Fibroblast of the conjunctiva (primary cell): ENCODE results near the gene CALCB.

Experiments
- DNase-seq: peaks from one replicate; pipeline ENCODE4 v3.0.0-alpha.2; 2010; ENCODE audit warnings: low read depth

Gene CALCB

DNA sequence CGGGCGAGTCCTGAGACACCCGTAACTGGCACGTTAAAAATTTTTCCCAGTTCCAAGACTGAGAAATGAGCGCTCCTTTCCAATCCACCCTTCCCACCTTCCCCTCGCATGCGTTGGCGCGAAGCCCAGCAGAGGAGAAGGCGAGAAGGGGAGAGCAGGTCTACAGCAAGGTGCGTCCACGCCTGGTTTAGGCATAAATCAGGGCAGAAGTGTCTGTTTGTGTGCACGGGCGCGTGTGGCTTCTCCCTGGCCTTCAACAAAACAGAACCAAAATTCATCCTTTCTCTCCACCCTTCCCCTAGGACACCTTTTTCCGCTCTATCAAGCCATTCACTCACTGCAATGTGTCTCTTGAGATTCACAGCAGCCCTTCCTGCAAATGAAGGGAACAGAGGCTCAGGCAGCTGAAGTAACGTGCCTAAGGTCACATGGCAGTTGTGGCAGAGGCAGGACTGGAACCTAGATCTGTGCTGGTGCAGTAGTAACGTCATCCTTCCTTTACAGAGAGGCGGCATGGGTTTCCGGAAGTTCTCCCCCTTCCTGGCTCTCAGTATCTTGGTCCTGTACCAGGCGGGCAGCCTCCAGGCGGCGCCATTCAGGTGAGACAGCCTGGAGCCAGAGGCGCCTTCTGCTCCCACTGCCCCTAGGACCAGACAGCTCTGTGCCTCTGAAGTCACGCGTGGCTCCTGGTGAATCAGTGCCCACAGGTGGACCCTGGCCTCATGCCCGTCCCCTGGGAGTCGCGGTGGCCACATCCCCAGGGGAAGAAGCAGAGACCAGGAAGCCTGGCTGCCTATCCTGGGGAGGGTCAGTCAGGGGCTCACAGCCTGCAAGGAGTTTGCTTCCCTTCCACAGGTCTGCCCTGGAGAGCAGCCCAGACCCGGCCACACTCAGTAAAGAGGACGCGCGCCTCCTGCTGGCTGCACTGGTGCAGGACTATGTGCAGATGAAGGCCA, 1.1 kb downstream of the CALCB start:
- peak; percentile 41 for DNase-seq

DNA sequence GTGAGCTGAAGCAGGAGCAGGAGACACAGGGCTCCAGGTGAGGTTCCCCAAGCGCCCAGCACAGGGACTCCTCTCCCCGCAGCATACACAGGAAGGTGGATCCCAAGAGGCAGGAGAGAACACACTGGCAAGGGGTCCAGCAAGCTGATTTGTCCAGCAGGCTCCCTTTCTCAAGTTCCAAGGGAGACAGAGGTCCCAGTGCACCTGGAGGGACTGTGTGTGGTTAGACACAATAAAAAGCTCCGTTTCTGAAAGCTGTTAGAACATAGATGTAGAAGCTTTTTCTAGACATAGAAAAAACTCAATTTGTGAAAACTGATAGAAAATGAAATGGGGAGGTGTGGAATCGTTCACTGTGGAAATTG, 1.8 kb downstream of the CALCB start:
- DNase-seq = no peak

DNA sequence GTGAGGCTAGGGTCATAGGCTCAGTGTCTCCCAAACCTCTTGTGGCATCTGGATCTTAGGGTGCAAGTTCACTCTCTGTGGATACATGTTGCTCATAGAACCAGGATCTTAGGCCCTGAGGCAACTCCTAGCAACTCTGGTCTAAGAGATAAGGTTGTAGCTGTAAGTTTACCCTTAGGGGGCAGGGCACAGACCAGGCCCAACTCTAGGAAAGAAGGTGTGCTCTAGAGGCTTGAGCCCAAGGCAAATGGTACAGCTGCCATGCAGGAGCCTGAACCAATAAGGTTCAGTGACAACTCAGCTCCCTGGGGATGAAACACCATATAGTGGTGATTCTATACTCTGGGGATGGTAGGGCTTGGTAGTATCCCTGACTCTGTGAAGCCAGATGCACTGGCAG, 17.8 kb downstream of the CALCB start:
- no peak for DNase-seq

DNA sequence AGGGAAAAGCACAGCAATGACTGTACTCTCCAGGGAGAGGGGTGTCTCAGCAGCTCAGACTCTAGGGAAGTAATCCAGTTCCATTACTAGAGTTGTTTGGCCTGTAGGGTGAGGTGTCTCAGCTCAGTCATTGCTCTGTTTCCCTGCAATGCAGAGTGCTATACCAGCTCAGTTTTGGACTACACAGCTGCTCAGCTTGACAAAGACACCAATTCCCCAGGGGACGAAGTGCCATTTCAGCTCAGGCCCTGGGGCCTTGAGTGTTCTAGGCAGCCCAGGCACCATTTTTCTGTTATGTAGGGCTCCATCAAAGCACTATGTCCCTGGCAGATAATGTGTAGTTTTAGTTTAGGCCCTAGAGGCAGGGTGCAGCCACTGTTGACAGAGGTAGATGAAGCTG, 18.2 kb downstream of the CALCB start:
- no peak for DNase-seq

DNA sequence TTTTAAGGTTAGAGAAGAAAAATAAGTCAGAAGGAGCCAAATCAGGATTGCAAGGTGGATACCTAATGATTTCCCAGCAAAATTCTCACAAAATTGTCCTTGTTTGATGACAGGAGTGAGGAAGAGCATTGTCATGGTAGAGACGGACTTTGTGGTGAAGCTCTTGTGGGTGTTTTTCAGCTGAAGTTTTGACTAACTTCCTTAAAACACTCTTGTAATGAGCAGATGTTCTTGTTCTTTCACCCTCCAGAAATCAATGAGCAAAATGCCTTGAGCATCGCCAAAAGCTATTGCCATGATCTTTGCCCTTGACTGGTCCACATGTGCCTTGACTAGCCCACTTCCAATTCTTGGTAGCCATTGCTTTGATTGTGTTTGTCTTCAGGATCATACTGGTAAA, 20.0 kb downstream of the CALCB start:
- no peak for DNase-seq

DNA sequence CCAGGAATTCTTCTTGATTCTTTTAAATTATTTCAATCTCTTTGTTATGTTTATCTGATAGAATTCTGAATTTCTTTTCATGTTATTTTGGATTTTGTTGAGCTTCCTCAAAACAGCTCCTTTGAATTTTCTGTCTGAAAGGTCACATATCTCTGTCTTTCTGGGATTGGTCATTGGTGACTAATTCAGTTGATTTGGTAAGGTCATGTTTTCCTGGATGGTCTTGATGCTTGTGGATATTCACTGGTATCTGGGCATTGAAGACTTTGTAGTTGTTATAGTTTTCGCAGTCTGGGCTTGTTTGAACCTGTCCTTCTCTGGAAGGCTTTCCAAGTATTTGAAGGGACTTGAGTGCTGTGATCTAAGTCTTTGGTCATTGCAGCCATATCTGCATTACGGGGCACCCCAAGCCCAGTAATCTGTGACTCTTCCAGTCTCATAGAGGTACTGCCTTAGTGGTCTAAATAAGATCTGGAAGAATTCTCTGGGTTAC, 22.4 kb downstream of the CALCB start:
- DNase-seq = no peak

DNA sequence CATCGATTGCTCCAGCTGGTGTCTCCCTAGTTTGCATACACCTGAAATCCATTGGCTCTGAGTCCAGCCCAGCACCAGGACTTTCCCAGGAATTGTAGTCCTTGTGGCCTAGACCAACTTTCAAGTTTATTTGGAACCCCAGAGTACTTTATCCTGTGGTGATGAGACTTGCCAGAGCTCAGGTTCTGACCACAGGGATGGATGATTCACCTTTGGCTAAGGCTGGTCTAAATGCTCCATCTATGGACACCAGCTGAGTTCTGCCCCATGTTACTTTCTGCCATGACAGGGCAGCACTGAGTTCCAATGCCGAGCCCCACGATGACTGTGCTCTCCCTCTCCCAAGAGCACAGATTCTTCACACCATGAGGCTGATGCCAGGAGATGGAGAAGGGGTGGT, 24.0 kb downstream of the CALCB start:
- DNase-seq = no peak

DNA sequence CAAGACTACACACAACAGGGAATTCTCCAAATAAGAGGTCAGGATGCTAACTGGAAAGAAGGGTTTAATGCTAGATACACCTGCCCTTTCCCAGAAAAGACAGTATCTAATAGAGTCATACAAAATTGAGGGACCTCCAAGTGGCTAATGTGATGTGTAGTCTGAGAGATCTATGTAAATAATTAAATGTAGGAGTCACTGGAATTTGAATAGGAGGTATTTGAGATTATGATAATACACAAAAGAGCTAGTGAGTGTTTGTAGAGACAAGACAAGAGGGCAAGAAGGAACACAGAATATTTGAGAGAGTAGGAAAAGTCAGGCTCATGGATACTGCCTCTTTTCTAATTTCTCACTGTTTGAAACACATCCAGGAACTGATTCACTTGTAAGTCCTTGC, 25.9 kb downstream of the CALCB start:
- DNase-seq = no peak

DNA sequence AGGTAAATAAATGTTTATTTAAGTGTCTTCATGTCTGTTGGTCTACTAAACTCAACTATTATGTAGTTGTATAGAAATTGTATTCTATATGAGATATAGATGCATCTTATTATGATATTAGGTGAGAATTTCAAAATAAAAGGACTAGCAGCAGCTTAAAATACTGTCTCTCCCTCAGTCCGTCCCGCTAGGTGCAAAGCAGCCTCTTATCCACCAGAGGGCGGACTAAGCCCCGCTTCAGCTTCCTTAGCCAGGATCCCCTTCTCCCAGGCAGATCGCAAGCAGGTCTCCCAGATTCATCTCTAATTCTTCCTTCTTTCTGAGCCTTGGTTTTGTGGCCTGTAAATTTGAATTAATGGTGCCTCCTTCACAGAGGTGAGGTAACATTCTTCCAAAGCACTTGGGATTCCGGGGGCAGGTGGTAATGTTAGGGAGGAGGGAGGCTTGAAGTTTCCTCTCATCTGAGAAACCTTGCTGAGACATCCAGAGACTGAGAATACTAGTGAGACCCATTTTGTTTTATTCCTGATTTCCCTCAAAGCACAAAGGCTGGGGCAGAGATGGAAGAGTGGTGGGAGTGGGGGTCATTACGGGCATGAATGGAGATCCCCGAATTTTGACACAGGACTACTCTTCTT, 27.8 kb downstream of the CALCB start:
- DNase-seq = peak; percentile 56

DNA sequence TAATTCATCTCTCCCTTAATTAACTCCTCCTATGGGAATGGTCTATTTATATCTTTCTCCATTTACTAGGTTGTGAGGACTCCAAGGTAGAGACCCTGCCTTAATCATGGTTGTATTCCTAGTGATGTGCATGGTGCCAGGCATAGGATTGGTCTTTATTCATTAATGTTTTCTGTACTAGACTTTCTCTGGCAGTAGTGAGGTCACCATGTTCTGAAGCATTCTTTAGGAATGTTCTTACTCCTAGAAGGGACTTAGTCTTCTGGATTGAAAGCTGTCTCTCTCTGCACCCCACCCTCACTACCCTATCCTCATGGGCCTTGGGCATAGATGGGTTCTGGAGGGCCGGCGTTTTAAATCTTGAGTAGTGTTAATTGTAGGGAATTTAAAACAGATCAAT, 30.8 kb downstream of the CALCB start:
- DNase-seq = no peak

DNA sequence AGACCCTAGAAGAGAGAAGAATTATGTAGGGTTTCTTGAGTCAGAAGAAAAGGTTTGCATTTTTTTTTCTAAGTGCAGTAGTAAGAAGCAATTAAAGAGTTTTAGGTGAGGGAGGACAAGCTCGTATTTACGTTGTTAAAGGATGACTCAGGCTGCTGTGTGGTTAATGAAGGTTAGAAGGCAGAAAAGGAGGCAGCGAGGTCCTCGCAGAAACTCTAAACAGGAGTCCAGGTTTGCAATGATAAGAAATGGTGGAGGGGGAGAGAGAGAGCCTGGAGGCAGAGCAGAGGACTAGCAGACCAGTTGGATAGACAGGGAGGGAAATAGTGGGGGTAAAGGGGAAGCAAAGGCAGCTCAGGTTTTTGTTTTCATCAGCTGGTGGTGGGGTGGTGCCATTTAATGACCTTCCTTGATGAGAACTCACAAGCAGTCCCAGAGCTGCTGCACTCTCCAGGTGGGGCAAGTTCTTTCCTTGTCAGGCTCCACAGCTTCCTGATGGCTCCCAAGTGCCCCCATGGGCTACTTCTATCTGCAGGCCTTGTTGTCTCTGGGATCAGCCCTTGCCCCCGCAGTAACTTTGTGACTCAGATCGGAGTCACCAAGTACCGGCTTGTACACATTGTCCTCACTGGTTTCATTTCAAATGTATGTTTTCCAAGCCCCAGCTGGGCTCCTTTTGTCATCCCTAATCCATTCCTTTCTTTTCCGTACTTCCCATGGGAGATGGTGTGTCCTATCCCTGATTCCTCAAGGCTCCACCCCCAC, 33.0 kb downstream of the CALCB start:
- no peak for DNase-seq

DNA sequence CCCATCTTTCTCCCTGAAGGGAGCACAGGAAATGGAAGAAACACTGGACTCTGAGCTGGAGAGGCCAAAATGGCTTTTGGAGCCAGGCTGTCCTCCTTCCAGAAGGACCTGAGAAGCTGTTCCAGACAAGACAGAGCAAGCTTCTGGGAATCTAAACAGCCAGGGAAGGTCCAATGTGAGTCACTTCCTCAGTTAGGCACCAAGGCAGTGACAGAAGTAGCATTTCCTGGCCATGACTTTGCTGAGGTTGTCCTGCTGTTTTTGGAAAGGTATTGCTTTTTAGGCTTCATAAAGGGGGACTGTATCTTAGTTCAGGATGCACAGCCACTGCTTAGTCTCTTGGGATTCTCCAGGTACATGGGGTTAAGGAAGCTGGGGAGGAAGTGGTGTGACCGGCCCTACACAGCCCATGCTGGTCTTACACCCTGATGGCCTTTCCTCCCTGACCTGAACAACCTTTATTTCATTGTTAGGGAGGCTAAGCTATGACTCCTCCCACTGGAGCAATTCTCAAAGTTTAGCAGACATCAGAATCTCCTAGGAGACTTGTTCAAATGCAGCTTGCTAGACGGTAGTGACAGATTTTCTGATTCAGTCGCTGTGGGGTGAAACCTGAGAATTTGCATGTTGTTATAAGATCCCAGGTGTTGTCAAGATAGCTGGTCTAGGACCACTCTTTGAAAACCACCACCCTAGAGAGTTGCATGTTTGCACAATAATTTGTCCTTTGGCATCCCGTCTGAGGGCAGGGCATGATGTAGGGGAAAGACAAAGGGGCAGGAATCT, 34.5 kb downstream of the CALCB start:
- DNase-seq = no peak

DNA sequence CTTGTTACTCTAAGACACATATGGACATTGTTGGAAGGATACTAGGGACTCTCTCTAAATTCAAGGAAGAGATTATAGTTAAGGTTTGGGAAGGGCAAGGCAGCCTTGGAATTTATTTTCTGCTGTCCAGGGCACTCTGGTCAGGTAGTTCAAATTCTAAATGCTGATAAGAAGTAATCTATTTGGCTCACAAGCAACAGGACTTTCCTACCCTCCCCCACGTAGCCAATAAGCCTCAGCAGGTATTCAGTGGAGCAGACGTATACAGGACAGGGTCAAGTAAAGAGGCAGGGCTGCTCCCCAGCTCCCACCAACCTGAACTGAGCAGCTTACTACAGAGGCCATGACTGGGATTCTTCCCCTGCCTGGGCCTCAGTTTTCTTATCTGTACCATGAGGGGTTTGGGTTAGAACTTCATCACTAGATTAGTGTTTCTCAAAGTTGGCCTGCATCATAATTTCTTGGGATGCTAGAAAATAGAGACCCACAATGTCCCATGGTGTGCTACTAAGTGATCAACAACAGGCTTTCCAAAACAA, 35.3 kb downstream of the CALCB start:
- no peak for DNase-seq

DNA sequence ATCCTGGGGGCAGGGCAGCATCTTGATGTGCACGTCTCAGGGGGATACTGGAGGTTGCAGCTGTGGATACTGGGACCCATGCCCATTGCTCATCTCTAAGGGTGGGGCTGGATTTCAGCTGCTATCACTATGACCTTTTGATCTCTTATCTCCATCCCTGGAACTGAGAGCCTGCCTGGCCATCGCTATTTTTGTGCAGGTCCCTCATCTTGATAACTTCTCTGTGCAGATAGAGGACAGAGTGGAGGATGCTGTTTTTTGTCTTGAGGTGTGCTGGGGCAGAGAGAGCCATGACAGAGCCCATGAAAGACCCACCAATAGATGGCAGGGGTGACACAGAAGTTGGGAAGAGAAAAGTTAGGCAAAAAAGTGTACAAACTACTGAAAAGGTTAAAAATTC, 36.2 kb downstream of the CALCB start:
- no peak for DNase-seq

DNA sequence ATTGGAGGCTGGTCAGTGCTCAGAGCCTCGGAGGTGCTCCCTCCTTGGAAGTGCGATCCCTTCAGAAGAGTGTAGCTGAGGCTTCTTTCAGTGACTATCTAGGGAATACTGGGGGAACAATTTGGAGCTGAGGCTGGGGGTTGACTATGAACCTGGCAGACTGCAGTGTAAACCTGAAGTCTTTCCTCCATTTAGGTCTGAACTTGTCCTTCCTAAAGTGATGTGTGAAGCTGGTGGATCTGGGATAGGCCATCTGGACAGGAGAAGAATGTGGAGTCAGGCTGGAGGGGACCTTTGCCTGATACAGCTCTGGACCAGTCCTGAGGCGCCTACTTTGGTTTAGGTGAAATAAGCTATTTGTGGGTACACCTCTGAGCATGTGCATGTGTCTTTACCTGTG, 37.8 kb downstream of the CALCB start:
- no peak for DNase-seq

DNA sequence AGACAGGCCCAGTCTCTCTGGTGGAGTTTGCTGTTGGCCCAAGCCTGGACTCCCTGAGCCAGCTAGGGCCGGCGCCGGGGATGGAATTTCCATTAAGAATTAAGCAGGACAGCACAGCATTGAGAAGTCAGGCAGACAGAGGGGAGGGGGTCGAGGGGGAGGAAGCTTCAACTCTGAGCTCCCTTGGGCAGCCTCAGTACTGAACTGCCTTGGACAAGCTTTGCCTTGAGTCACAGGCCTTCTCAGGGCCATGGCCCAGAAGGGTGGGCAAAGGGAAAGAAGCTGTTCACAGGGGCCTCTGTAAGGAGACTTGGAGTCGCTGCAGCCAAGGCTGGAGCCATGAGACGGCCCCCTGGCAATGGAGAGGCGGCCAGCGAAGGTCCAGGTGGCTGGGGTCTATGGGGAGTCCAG, 38.7 kb downstream of the CALCB start:
- DNase-seq = no peak

DNA sequence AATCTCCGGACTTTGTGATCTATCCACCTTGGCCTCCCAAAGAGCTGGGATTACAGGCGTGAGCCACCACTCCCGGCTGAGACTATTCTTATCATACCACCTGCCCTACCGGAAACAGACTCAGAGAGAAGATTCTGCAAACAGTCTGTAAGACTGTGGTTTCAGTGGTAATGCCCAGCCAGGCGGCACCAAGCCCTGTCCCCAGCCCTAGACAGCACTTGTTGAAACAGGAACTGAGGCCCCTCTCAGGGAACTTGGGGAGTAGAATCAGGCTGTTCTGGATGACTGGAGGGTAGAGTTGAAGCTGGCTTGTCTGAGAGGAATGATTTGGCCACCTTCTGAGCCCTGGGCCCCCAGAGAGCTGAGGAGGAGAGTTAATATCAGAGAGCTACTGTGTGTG, 40.0 kb downstream of the CALCB start:
- DNase-seq = no peak

DNA sequence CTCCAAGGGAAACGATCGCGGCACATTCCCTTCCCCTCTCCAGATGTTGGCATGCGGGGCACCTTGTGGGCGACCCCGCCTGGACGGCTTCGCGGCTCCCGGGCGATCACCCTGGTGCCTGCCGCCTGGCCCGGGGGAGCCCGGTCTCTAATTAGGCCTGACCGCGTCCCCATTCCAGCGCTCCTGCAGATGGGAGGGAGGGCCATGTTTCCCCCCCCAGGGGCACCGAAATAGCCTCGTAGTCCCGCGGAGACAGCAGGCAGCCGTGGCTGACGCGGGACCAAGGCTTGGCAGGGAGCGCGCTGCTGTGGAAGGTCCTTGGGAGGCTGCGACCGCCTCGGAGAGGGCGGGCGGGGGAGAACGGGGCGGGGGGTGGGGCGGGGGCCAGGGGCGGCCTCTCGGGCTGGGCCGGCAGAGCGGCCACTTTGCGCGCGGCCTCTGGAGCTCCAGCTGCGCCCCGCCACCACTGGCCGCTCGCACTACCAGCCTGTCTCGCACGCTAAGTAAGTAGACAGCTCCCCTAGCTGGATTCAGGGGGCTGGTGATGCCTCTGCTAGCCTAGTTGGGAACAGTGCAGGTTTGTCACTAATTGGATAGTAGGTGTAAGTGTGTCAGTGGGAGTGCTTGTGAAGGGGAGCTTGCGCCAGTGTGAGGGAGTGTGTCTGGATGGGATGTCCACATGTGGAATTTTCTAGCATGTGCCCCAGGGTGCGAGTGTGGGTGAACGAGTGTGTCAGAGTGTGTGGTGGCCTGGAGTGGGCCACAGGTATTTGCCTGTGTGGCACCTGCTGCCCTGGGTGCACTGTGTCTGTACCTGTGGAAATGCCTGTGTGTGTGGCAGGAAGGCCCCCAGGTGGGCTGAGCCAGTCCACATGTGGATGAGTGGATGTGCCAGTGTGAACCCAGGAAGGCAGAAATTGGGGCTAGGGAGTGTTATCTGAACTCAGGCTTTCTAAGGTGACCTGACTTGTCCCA, 41.4 kb downstream of the CALCB start, which contains the start of gene INSC:
TSS of gene INSC (plus strand) at position 423 of the 975 bp plus-strand sequence. CDS start 34,252 bp downstream, outside the sequence.
- DNase-seq = no peak

DNA sequence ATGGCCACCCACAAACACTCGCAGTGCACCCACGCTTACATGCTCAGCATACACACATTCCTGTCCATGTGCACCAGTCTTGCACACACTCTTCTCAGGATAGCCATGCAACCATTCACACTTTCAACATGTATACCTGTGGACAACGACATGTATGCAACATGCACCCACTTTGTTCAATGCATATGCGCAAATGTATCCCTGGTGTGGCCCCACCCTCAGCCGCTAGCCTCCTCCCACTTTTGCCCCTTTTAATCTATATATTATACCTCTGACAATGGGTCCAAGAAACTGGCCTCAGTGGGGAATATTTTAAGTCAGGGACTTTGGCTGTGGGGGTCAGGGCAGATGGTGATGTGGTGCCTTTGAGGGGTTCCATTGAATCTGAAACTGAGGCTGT, 42.3 kb downstream of the CALCB start:
- no peak for DNase-seq

DNA sequence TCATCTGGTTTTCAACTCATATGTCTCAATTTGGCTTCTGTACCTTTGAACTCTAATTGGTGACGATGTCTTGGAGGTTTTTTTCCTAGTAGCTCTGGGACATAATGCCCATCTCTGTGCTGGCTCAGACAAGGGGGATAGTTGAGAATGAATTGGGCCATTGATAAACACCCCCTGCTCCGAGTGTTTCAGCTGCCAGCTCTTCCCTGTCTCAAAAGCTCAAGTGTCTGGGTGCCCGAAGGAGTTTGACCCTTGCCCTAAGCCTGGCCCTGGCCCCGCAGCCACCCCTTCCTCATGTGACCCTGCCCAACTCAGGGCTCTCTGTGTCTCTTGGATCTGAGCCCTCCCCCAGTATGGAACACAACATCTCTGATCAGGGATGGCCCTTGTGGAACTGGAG, 44.4 kb downstream of the CALCB start:
- no peak for DNase-seq
